A549 treated with dexamethasone at 1 μM for 4 hours (cell line): ENCODE measurements around the gene MZB1. TPM values are rescaled to one million over a fixed set of nuclear protein-coding genes. Genes with fewer than 3 reads are reported as not detected.

Experiments
- total RNA-seq: library from RNA; stranded (reverse); fragments of 200-300 nt; extraction: Qiagen RNA extraction; gene quantifications from 5 replicates; pipeline ENCODE4 v1.2.3, GENCODE V29; 2022

The MZB1 gene, protein sequence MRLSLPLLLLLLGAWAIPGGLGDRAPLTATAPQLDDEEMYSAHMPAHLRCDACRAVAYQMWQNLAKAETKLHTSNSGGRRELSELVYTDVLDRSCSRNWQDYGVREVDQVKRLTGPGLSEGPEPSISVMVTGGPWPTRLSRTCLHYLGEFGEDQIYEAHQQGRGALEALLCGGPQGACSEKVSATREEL
- 0.09 to 0.20 TPM in 2 of 5 replicates, not detected in the others for total RNA-seq

GRCh38 chr5:139389701-139390638 is at the start of gene MZB1:
MZB1 (minus strand) TSS chr5:139389913; CDS start chr5:139389856, 57 bp downstream.

GRCh38 chr5:139439013-139439903 is 49.5 kb upstream of the MZB1 start, which contains the start of gene DNAJC18:
DNAJC18 (minus strand) TSS chr5:139439525; CDS start chr5:139439445, 80 bp downstream.

DNA sequence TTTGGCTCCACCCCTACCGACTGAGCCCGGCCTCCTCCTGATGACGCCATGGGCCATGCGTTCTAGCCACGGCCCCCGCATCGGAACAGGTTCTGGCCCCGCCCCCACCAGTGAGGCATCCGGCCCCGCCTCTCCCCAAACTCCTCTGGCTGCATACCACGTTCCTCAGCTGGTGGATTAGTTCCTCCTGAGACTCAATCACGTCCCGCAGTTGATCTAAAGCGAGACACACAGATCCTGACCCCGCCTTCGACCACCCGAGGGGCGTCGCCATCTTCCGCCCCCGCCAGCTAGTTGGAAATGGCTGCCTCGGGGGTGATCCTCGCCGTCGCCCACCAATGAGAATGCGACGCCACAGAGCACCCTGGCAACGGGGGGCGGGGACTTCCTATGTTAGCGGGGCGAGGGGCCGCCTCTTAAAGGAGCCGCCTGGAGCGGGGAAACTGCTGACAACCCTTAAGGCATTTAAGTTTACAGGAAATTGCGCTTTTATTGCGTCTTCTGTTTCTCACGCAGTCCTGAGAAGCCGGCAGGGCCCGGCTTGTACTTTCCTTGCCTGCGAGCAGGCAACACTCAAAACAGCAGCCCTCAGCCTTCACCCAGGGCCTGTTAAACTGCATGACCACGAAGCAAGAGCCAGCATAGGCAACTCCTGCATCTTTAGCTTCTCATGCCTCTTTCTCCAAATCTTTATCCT is 14.2 kb upstream of the MZB1 start, which contains the start of gene SPATA24:
TSS of gene SPATA24 (minus strand) at position 303 of the 697 bp plus-strand sequence. CDS start at position 274, 29 bp downstream.

GRCh38 chr5:139394654-139395566 is 5.2 kb upstream of the MZB1 start, which contains the start of gene PROB1:
PROB1 (minus strand) TSS chr5:139395104; CDS start chr5:139395081, 23 bp downstream.

DNA sequence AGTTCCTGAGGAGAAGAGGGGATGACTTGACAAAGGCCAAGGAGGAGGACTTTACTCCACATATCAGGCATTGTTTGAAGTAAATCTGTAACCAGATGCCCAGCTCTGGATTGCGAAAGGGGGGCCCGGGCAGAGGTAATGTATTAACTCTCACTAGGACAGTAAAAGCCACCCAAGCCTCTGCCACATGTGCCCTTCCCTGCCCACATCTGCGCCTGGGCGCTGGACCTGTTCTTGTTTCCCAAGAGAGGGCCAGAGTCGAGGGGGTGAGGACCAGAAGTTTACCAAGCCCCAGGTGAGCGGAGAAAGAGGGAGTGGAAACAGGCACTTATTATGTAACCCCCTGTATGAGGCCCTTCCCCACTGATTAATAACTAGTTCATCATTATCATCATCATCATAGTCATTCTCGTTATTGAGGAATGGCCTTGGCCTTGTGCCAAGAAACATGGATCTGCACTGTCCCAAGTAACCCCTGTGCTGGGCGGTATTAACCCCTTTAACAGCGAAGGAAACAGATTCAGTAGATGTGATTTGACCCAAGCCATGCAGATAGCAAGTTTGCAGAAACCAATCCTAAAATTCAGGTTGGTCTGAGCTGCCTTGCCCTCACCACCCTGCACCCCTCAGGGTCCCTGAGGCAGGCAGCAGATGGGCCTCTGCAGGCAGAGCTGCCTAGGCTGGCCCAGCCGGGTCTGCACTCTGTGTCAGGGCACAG is 6.3 kb downstream of the MZB1 start, which contains the start of gene SLC23A1:
TSS of gene SLC23A1 (minus strand) at position 23 of the 718 bp plus-strand sequence. CDS start 44 bp downstream, outside the sequence.

GRCh38 chr5:139341689-139342422 is 47.9 kb downstream of the MZB1 start, which contains the start of gene PAIP2:
PAIP2 (plus strand) TSS chr5:139341854; CDS start chr5:139363785, 21,931 bp downstream.

Other genes with a start within 250 kb of the MZB1 start
- 22.3 to 26.9 TPM (median 24.4 TPM) in 5 replicates for gene SIL1, start 191.5 kb downstream of the MZB1 start, total RNA-seq
- gene MATR3, start 96.2 kb downstream of the MZB1 start, total RNA-seq: 160 to 218 TPM (median 176 TPM) in 5 replicates
- 80.9 to 96.6 TPM (median 87.0 TPM) in 5 replicates for gene PAIP2, start 48.1 kb downstream of the MZB1 start, total RNA-seq
- gene SLC23A1, start 6.6 kb downstream of the MZB1 start, total RNA-seq: 0.79 to 1.6 TPM (median 1.4 TPM) in 5 replicates
- gene PROB1, start 5.2 kb upstream of the MZB1 start, total RNA-seq: 0.12 to 0.27 TPM (median 0.24 TPM) in 5 replicates
- 4.7 to 5.3 TPM (median 4.9 TPM) in 5 replicates for gene SPATA24, start 14.2 kb upstream of the MZB1 start, total RNA-seq
- gene DNAJC18, start 49.6 kb upstream of the MZB1 start, total RNA-seq: 5.3 to 8.6 TPM (median 7.1 TPM) in 5 replicates
- not detected in 5 replicates for gene ECSCR, start 72.8 kb upstream of the MZB1 start, total RNA-seq
- not detected in 5 replicates for gene SMIM33, start 81.1 kb upstream of the MZB1 start, total RNA-seq
- 0.74 to 1.1 TPM (median 0.77 TPM) in 5 replicates for gene STING1, start 92.8 kb upstream of the MZB1 start, total RNA-seq
- 125 to 205 TPM (median 182 TPM) in 5 replicates for gene UBE2D2, start 171.4 kb upstream of the MZB1 start, total RNA-seq